Measurements from ENCODE around the gene DNAJB11.
"Not testable (repeated sequence)": the region's sequence is repeated elsewhere in the genome, so short reads cannot be mapped to it uniquely, and the experiment has no call there.

The DNAJB11 gene

DNA sequence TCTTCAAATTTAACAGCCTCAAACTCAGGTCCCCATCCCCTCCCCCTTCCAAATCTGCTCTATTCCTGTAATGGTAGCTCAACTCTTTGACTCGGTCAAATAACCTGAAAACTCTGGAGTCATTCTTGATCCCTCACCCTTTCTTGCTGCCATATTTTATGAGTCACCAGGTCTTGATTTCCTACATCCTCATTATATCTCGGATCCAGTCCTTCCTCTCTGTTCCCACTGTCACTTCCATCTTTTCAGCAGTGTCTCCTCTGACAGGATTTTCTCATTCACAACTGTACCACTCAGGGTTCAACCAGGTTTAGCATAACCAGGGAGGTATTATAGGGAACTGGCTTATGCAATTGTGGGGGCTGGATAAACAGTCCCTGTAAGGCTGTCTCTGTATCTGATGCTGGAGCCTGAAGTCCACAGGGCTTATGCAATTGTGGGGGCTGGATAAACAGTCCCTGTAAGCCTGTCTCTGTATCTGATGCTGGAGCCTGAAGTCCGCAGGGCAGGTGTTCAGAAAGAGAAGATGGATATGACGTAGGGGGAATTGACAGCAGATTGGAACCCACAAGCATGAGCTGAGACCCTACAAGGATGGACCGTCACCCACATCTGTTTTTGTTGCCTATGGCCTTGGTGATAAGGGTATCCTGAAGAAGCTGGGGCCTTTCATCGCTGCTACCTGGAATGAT, 60.6 kb downstream of the DNAJB11 start:
- Histone ChIP-seq H3K27me3 (ENCODE audit: insufficient read depth, low read length) (peaks cover 61% of the 10 kb centered on the region), H3K36me3 (ENCODE audit: insufficient read depth, low read length) (no peaks in the 10 kb centered on the region), H3K27ac (ENCODE audit: low read depth, low read length) (no peak overlapping the region), H2AFZ (ENCODE audit: low read length, unreplicated experiment) (no peak overlapping the region), H3K4me3 (ENCODE audit: low read depth, low read length) (no peak overlapping the region), H3K79me2 (ENCODE audit: control insufficient read depth, insufficient read depth, low read length, unreplicated experiment) (no peaks in the 10 kb centered on the region), H3K4me1 (ENCODE audit: control insufficient read depth, insufficient read depth, low read length, unreplicated experiment) (no peaks in the 10 kb centered on the region)

GRCh38 chr3:186633481-186633880, 63.0 kb downstream of the DNAJB11 start:
- Histone ChIP-seq H3K4me1 (ENCODE audit: control insufficient read depth, insufficient read depth, low read length, unreplicated experiment) (no peaks in the 10 kb centered on the region), H2AFZ (ENCODE audit: low read length, unreplicated experiment) (no peak overlapping the region)

DNA sequence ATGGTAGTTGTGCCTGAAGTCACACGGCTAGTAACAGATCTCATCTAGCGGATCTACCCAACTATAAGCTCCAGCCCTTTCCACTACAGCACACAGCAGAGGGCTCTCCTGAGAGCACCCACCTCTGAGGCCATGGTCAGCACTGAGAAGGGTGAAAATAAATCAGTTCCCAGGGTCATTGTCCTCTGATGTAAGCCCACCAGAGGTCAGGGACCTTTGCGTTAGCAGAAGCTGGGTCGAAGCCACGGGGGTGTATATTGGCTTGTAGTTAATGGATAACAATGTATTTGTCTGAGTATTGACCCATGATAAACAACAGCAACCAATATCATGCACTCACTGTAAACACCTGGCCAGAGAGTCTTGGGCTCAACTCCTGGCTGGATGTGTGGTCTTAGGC, 63.7 kb downstream of the DNAJB11 start:
- peaks cover 73% of the 10 kb centered on the region for H3K27me3 ChIP-seq (ENCODE audit: insufficient read depth, low read length)
- not testable (repeated sequence) for H3K27ac ChIP-seq (ENCODE audit: low read depth, low read length); H3K4me1 ChIP-seq (ENCODE audit: control insufficient read depth, insufficient read depth, low read length, unreplicated experiment); H3K79me2 ChIP-seq (ENCODE audit: control insufficient read depth, insufficient read depth, low read length, unreplicated experiment); H3K4me3 ChIP-seq (ENCODE audit: low read depth, low read length); H2AFZ ChIP-seq (ENCODE audit: low read length, unreplicated experiment); H3K36me3 ChIP-seq (ENCODE audit: insufficient read depth, low read length)

More at GRCh38 chr3:186633481-186633880, 63.0 kb downstream of the DNAJB11 start:
- Histone ChIP-seq H3K36me3 (ENCODE audit: insufficient read depth, low read length) (no peaks in the 10 kb centered on the region), H3K4me3 (ENCODE audit: low read depth, low read length) (no peak overlapping the region), H3K27ac (ENCODE audit: low read depth, low read length) (no peak overlapping the region), H3K79me2 (ENCODE audit: control insufficient read depth, insufficient read depth, low read length, unreplicated experiment) (no peaks in the 10 kb centered on the region), H3K27me3 (ENCODE audit: insufficient read depth, low read length) (peaks cover 67% of the 10 kb centered on the region)
